K562 (cell line): ENCODE measurements around the gene CLIC5. TPM values are rescaled to one million over a fixed set of nuclear protein-coding genes. Genes with fewer than 3 reads are reported as not detected.

Experiments used
- ATAC-seq: fragments of 200-7000 bp; cut with Tn5 transposase; 3 replicates; pipeline ENCODE4 v1.9.1; 2020; ENCODE audit warnings: moderate library complexity
- BruUV-seq: library from RNA; stranded (reverse); fragments of 400-500 nt; replicated peaks from 2 replicates; lab custom pipeline; 2021; lab: Mats Ljungman, UMichigan
- CTCF ChIA-PET: fragments of 300-600 bp; formaldehyde crosslinking; extraction: SDS; loops from one replicate; lab custom pipeline; 2021; ENCODE audit warnings: low intra/inter-chr PET ratio; lab: Yijun Ruan, JAX
- POLR2A ChIA-PET: fragments of 300-600, 350-650 bp; sonication (Branson Sonifier 250); formaldehyde crosslinking; extraction: SDS; loops from one replicate; lab custom pipeline; 2021; ENCODE audit warnings: antibody characterized with exemption, inconsistent platforms; lab: Yijun Ruan, JAX
- DNase-seq, 4 experiments: peaks; one replicate each; pipeline versions ENCODE4 v3.0.0 to v3.0.0-alpha.2; 2011 to 2018; ENCODE audit warnings: low spot score in 3 of 4, mixed read lengths in 3 of 4; ENCODE audit errors: extremely low read depth in 1 of 4
- FAIRE-seq: peaks from 2 replicates; lab custom pipeline; 2011; peaks lifted over from hg19 to GRCh38; lab: Jason Lieb, UNC
- H2AFZ ChIP-seq: 2 replicates; pipeline ENCODE4 v1.6.0; 2011; ENCODE audit warnings: low read depth, low read length, control low read depth, inconsistent platforms
- H3K27ac ChIP-seq: fragments of 200-600 bp; 3 replicates; pipeline ENCODE4 v1.8.0; 2011; ENCODE audit warnings: low read depth, mild to moderate bottlenecking, control low read depth, inconsistent platforms, low read length, moderate library complexity, mixed read lengths; ENCODE audit errors: extremely low read depth
- H3K27me3 ChIP-seq, 2 experiments: fragments of 300-600 bp in 1 of 2; 2 replicates in 1 of 2; 3 replicates in 1 of 2; pipeline versions ENCODE4 v1.6.0 to v1.8.0; 2011; ENCODE audit warnings: inconsistent platforms in 2 of 2, low read length in 2 of 2, mild to moderate bottlenecking in 1 of 2, mixed read lengths in 1 of 2, moderate library complexity in 1 of 2; ENCODE audit not compliant: control insufficient read depth in 2 of 2, insufficient read depth in 2 of 2
- H3K36me3 ChIP-seq: fragments of 300-600 bp; 3 replicates; pipeline ENCODE4 v1.8.0; 2011; ENCODE audit warnings: mild to moderate bottlenecking, low read length, inconsistent platforms; ENCODE audit not compliant: control insufficient read depth, insufficient read depth
- H3K4me1 ChIP-seq, 2 experiments: fragments of 200-600 bp in 1 of 2; replicated peaks in 1 of 2; 2 replicates in 1 of 2; 3 replicates in 1 of 2; pipeline versions ENCODE4 v1.5.1 to v1.8.0; 2011; ENCODE audit warnings: inconsistent platforms in 2 of 2, low read length in 2 of 2, mild to moderate bottlenecking in 1 of 2, mixed read lengths in 1 of 2, moderate library complexity in 1 of 2; ENCODE audit not compliant: control insufficient read depth in 2 of 2, insufficient read depth in 2 of 2
- H3K4me2 ChIP-seq: 2 replicates; pipeline ENCODE4 v1.6.1; 2011; ENCODE audit warnings: low read length, control low read depth, inconsistent platforms, mixed read lengths; ENCODE audit not compliant: insufficient read depth
- H3K4me3 ChIP-seq: fragments of 200-600 bp; sonication (generic), shearing (Covaris generic); 2 replicates; pipeline ENCODE4 v1.5.1; 2016; ENCODE audit warnings: control low read depth, inconsistent platforms
- H3K79me2 ChIP-seq: fragments of 200-600 bp; 3 replicates; pipeline ENCODE4 v1.8.0; 2011; ENCODE audit warnings: low read length, inconsistent platforms; ENCODE audit not compliant: control insufficient read depth, insufficient read depth
- H3K9ac ChIP-seq, 2 experiments: 2 replicates each; pipeline versions ENCODE4 v1.6.0 to v1.6.1; 2011; ENCODE audit warnings: low read depth in 2 of 2, low read length in 2 of 2, control low read depth in 1 of 2, inconsistent platforms in 1 of 2, mild to moderate bottlenecking in 1 of 2, mixed read lengths in 1 of 2; ENCODE audit not compliant: insufficient read depth in 1 of 2
- H3K9me1 ChIP-seq: one replicate; pipeline ENCODE4 v1.6.0; 2011; ENCODE audit warnings: inconsistent platforms, mild to moderate bottlenecking, low read length, moderate library complexity; ENCODE audit not compliant: control insufficient read depth, insufficient read depth
- H3K9me3 ChIP-seq: replicated peaks from 2 replicates; pipeline ENCODE4 v1.5.1; 2011; ENCODE audit warnings: low read depth, low read length, inconsistent platforms; ENCODE audit not compliant: control insufficient read depth, insufficient read depth
- H4K20me1 ChIP-seq: replicated peaks from 2 replicates; pipeline ENCODE4 v1.6.1; 2011; ENCODE audit warnings: low read length, inconsistent platforms, mixed read lengths; ENCODE audit not compliant: control insufficient read depth, insufficient read depth
- CCAR2 ChIP-seq: fragments of 200-400 bp; formaldehyde crosslinking; IDR thresholded peaks from 2 replicates; pipeline ENCODE4 v1.6.1; 2017; ENCODE audit warnings: mild to moderate bottlenecking, low read depth, low read length
- CREM ChIP-seq: IDR thresholded peaks from 2 replicates; pipeline ENCODE4 v1.6.1; 2014; ENCODE audit warnings: antibody characterized with exemption, low read depth
- DNMT1 ChIP-seq: fragments of 450-650 bp; IDR thresholded peaks from 2 replicates; pipeline ENCODE4 v1.6.1; 2016; ENCODE audit warnings: antibody characterized with exemption, mild to moderate bottlenecking
- KAT7 ChIP-seq: sonication (generic); formaldehyde crosslinking; IDR thresholded peaks from 2 replicates; pipeline ENCODE4 v1.8.0; 2022; ENCODE audit warnings: missing genetic modification reagents, mild to moderate bottlenecking, borderline replicate concordance
- MEF2A ChIP-seq: IDR thresholded peaks from 2 replicates; pipeline ENCODE4 v1.6.1; 2011; ENCODE audit warnings: low read depth, mild to moderate bottlenecking, low read length, moderate library complexity; ENCODE audit not compliant: control insufficient read depth
- NONO ChIP-seq, 2 experiments: fragments of 200-400 bp in 1 of 2; fragments of 450-650 bp in 1 of 2; formaldehyde crosslinking in 1 of 2; IDR thresholded peaks; 2 replicates each; pipeline ENCODE4 v1.6.1; 2017; ENCODE audit warnings: low read depth in 2 of 2, mild to moderate bottlenecking in 2 of 2, moderate library complexity in 2 of 2, low read length in 1 of 2
- PATZ1 ChIP-seq: fragments of 250-450 bp; sonication (Bioruptor Pico); IDR thresholded peaks from 2 replicates; pipeline ENCODE4 v1.5.0; 2020; ENCODE audit warnings: mild to moderate bottlenecking, borderline replicate concordance
- PRPF4 ChIP-seq: fragments of 200-400 bp; formaldehyde crosslinking; IDR thresholded peaks from one replicate; pipeline ENCODE4 v1.6.1; 2017; ENCODE audit warnings: low read length, low read depth, mild to moderate bottlenecking; ENCODE audit not compliant: insufficient read depth, poor library complexity, severe bottlenecking
- RFX5 ChIP-seq: IDR thresholded peaks from 2 replicates; pipeline ENCODE4 v1.6.1; 2011; ENCODE audit warnings: low read depth, mild to moderate bottlenecking, improper control_type of control experiment, low read length
- SRSF3 ChIP-seq: fragments of 200-400 bp; formaldehyde crosslinking; IDR thresholded peaks from 2 replicates; pipeline ENCODE4 v1.6.1; 2016; ENCODE audit warnings: mild to moderate bottlenecking, low read length, moderate library complexity; ENCODE audit not compliant: insufficient read depth
- YBX1 ChIP-seq: fragments of 450-650 bp; IDR thresholded peaks from 2 replicates; pipeline ENCODE4 v1.7.1; 2016; ENCODE audit warnings: mild to moderate bottlenecking
- ZNF134 ChIP-seq: fragments of 250-450 bp; sonication (Bioruptor Pico); conservative IDR thresholded peaks from 2 replicates; pipeline ENCODE4 v1.4.0; 2020
- ZNF512 ChIP-seq: IDR thresholded peaks from 2 replicates; pipeline ENCODE4 v1.6.1; 2016; ENCODE audit warnings: missing genetic modification characterization, missing compliant biosample characterization
- WGBS: fragments of 100-300 bp; shearing (Covaris generic); methylation state at CpG from one replicate; pipeline ENCODE4 v1.1.6; 2016; ENCODE audit warnings: low coverage, mixed read lengths; ENCODE audit not compliant: insufficient coverage; ENCODE audit errors: missing lambda C conversion rate; 5-methylcytosine and 5-hydroxymethylcytosine counted together
- in situ Hi-C: fragments of 300-500 bp; cut with MboI; formaldehyde crosslinking; loops from 4 replicates; pipeline ENCODE4 v1.15.0; 2018; ENCODE audit warnings: inconsistent platforms, mixed read lengths
- intact Hi-C: fragments of 100-400 bp; cut with micrococcal nuclease; formaldehyde crosslinking; loops from 2 replicates; pipeline ENCODE4 v1.14.2; 2022
- polyA plus RNA-seq, 8 experiments: library from polyadenylated mRNA; depleted of rRNA in 4 of 8; stranded (reverse) in 5 of 8; unstranded in 3 of 8; fragments of >200 nt; fragmentation: Nextera tagmentation in 2 of 8; fragmentation: Illumina TruSeq in 1 of 8; extraction: Ambion mirVana in 2 of 8; extraction: Trizol in 1 of 8; gene quantifications; 2 replicates each; pipeline versions ENCODE4 v1.2.1 to v1.2.3, GENCODE V29; 2011 to 2014; ENCODE audit warnings: inconsistent platforms in 1 of 8, missing spikeins in 1 of 8
- total RNA-seq, 7 experiments: library from RNA; depleted of rRNA in 6 of 7; stranded (reverse); fragments of >200 nt in 6 of 7; fragmentation: Illumina TruSeq in 2 of 7; extraction: Trizol in 2 of 7; gene quantifications; 2 replicates each; pipeline versions ENCODE4 v1.2.1 to v1.2.3, GENCODE V29; 2011 to 2021; ENCODE audit warnings: low replicate concordance in 1 of 7
- TF ChIP-seq, protein P1 (sequence below): fragments of 450-650 bp; formaldehyde crosslinking; IDR thresholded peaks from 2 replicates; pipeline ENCODE4 v1.4.0; 2020; ENCODE audit warnings: mild to moderate bottlenecking, moderate library complexity
- TF ChIP-seq, protein P2 (sequence below): fragments of 450-650 bp; formaldehyde crosslinking; IDR thresholded peaks from 2 replicates; pipeline ENCODE4 v1.4.0; 2022; ENCODE audit warnings: missing genetic modification characterization

Gene CLIC5
- total and polyA plus RNA-seq, 9 of the 15 experiments (the other 6 are each of a cell fraction or from before 2014, with no cell fraction given): 0.31 TPM; not detected in 8

DNA sequence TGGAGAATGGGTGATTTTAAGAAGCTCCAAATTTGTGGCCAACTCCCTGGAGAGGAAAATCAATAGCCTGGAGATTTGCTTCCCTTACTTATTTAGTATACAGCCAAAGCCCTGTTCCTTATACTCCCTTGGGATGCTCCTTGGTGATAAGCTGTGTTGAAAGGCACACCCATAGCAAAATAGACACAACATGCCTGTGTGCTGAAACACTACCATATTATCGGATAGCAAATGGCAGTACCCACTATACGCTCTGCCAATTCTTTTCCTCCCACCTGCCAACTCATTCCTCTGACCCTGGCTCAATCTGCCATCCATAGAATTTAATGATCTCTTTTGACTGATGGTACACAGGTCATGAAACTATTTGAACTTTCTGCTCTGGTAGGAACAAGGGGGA lies 98.2 kb downstream of the CLIC5 start (continued):
- no peak for TF ChIP-seq NONO (IDR thresholded peaks at IDR 0.05; ENCODE audit: low read depth in 2 of 2, low read length in 1 of 2)
- no peak for TF ChIP-seq RFX5
- no peak for TF ChIP-seq ZNF134 (CRISPR knock-in tag)
- no peak for TF ChIP-seq PRPF4
- no peak for TF ChIP-seq DNMT1
- TF ChIP-seq PATZ1: no peak
- no peak for TF ChIP-seq SRSF3
- TF ChIP-seq, all 486 proteins: peak for 0

GRCh38 chr6:45916692-45917091 lies 99.0 kb downstream of the CLIC5 start:
- Histone ChIP-seq H3K27ac (no peak overlapping the region), H3K79me2 (no peaks in the 10 kb centered on the region), H3K36me3 (no peaks in the 10 kb centered on the region), H3K27me3 (0 out of 5 replicates have a peak, but pooled peaks cover 0 to 4% of the 10 kb centered on the region in 2 experiments), H2AFZ (no peak overlapping the region), H4K20me1 (no peaks in the 10 kb centered on the region), H3K9ac (no peak overlapping the region), H3K4me3 (no peak overlapping the region), H3K9me1 (no peaks in the 10 kb centered on the region), H3K4me2 (no peak overlapping the region)
- WGBS: 0% methylated on average over 5 of the region's 5 CpGs
- in situ Hi-C loops (loop anchor here (10.0 kb wide), 1 partner anchor 1442 kb away; no protein-coding TSS in a partner anchor), intact Hi-C loops (no loop called here)
- ATAC-seq (no peak), FAIRE-seq (no peak)
- BruUV-seq: no TSS peak
- POLR2A ChIA-PET: interaction anchor here (0.5 kb wide), 1 partner anchor 345 kb away, joined by 4 read pairs; no protein-coding TSS in a partner anchor
- TF ChIP-seq YBX1 (no peak), CREM (no peak), MEF2A (no peak), KAT7 (CRISPR knock-in tag) (no peak), ZNF512 (no peak), CCAR2 (no peak)
- TF ChIP-seq, protein P1, sequence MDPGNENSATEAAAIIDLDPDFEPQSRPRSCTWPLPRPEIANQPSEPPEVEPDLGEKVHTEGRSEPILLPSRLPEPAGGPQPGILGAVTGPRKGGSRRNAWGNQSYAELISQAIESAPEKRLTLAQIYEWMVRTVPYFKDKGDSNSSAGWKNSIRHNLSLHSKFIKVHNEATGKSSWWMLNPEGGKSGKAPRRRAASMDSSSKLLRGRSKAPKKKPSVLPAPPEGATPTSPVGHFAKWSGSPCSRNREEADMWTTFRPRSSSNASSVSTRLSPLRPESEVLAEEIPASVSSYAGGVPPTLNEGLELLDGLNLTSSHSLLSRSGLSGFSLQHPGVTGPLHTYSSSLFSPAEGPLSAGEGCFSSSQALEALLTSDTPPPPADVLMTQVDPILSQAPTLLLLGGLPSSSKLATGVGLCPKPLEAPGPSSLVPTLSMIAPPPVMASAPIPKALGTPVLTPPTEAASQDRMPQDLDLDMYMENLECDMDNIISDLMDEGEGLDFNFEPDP (CRISPR knock-in tag): no peak
- TF ChIP-seq, protein P2, sequence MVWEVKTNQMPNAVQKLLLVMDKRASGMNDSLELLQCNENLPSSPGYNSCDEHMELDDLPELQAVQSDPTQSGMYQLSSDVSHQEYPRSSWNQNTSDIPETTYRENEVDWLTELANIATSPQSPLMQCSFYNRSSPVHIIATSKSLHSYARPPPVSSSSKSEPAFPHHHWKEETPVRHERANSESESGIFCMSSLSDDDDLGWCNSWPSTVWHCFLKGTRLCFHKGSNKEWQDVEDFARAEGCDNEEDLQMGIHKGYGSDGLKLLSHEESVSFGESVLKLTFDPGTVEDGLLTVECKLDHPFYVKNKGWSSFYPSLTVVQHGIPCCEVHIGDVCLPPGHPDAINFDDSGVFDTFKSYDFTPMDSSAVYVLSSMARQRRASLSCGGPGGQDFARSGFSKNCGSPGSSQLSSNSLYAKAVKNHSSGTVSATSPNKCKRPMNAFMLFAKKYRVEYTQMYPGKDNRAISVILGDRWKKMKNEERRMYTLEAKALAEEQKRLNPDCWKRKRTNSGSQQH: no peak
- TF ChIP-seq, all 486 proteins: peak for 0
- Histone ChIP-seq H3K4me1 (no peaks in the 10 kb centered on the region), H3K9me3 (no peaks in the 10 kb centered on the region)
- no peak for DNase-seq
- CTCF ChIA-PET: no interaction called here
